ENCODE results near the gene TMA7.
A peak's percentile ranks its signal among the peaks of the same experiment; 100 is the strongest.

Gene TMA7

GRCh38 chr3:48423883-48424695 lies 16.0 kb upstream of the TMA7 start:
- DNase-seq = no peak

GRCh38 chr3:48425281-48425812 lies 14.7 kb upstream of the TMA7 start:
- no peak for DNase-seq

DNA sequence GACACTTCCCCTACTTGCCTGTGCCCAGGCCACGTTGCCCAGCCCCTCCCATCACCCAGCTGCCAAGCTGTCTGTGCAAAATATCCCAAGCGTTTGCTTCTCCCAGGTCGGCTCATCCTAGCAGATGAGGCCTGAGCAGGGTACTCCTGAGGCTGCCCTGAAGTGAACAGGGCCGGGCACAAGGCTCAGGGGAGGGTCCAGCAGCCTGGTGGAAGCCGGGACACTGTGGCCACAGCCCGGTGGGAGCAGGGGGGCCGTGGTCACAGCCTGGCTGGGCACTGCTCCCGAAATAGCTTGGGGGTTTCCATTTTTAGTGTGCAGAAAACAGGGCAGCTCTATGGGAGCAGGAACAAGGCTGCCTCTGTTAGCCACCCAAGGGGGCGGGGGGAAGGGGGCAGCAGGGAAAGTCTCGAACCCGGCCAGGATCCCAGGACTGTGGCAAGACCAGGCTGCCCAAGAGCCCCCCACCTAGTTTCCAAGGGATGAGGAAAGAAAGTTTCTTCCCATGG lies 13.6 kb upstream of the TMA7 start:
- DNase-seq = no peak

DNA sequence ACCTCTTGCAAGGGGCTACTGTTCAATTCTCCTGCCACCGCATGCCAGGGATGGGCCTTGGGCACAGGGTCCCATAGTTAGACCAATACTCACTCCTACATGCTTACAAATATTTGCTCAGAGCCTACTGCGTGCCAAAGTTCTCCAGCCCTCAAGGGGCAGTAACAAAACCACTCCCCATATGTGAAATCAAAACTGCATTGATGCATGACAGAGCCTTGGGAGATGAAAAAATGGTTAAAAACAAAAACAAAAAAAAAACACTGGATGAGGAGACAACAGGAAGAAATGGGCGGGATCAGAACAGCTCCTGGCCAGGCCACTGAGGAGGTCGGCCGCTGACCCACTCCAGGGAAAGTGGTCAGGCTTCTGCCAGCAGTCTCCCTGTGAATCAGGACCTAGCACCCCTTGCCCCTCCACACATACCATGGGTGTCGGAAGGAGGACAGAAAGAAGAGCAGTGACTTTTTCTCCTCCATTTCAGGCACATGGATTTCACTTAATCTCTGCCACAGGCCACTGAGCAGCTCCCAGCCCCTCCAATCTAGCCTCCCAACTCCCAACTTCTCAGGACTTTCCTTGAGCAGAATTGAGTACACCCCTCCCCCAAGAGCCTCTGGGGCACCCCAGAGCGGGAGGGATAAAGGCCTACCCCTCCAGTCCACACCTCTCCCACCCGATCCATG lies 13.0 kb upstream of the TMA7 start:
- no peak for DNase-seq

DNA sequence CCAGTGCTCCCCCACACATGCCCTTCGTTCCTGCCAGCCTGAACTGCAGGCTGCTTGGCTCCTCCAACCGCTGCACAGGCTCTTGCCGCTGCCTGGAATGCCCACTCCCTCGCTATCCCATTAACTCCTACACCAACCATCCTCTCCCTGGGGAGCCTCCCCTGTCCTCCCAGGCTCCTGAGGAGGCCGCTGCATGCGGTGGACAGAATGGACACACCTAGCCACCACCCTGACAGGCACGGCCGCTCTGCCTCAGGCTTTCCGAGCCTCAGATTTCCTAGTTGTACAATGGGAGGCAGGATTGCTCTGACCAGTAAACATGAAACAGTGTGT lies 12.5 kb upstream of the TMA7 start:
- no peak for DNase-seq

DNA sequence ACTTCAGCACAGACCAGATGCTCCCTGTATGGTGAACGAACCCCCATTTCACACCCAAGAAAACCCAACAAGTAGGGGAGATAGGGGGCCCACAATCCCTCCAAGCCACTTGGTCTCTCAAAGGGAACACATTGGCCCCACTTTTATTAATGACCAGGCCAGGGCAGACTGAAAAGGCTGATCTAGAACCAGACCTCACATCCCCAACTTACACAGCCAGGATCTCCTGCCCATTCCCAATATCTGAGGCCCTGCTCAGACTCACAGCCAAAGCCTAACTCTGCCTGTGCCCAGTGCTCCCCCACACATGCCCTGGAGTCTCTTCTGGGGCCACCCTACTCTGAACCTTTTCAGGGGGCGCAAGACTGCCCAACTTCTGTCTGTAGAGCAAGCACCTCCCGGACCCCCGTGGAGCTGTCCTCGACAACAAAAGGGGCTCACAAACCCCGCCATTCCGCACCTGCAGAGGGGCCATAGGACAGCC lies 11.9 kb upstream of the TMA7 start:
- no peak for DNase-seq

- DNase-seq = peak; percentile 17
These were observed 11.3 kb upstream of the TMA7 start for GRCh38 chr3:48428572-48429316.

- DNase-seq = peak; percentile 57
These were observed 10.6 kb upstream of the TMA7 start for GRCh38 chr3:48429317-48429959.

GRCh38 chr3:48429960-48430707 lies 9.9 kb upstream of the TMA7 start, which contains the start of gene PLXNB1:
PLXNB1 (minus strand) TSS chr3:48430086; CDS start chr3:48424611, 5,475 bp downstream.
- DNase-seq = peak; percentile 59

DNA sequence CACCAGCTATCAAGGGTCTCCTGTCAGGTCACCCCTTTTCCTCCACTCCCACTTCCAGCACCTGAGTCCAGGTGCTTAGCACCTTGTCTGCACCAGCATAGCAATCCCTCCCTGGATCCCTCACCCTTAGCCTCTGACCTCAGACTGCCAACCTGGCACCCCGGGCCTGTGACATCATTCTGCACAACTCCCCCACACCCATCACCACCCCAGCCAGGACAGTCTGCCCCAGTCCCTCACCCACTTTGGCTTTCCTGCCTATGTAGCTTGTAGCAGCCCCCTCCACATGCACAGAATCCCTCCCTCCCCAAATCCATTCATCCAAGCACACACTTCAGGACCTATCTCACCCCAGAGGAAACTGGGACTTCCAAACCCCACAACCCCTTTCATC lies 9.4 kb upstream of the TMA7 start:
- no peak for DNase-seq

DNA sequence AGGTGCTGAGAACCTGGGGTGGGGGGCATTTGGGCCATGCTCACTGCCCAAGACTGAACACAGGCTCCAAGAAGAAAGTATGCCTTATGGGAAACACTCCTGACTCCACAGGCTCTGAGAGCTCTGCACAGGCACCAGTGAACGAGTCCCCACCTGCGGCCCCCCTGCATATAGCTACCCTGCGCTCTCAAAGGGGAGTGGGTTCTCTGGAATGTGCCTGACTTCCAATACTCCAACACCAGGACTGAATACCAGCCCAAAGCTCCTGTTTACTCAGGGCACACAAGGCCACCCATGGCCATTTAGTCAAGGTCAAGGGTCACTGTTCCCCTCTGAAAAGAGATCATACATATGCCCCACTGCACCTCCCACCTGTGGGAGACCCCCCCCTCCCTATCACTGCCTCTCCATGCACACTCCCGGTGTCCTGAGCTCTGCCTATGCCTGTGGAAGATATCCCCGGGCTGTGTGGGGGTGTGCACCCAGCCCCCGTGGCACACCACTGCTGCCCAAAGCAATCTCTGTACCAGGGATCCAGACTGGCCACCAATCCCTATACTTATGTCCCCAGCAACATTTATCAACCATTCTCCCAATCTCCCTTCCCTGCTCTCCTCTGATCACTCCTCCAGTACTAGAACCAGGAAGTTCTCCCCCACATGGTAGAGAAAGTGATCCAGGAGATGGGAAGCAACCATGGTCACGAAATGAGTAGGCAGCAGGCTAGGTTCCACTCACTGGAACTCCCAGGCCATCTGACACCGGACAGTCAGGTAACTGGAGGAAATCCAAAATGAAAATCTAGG lies 8.6 kb upstream of the TMA7 start:
- DNase-seq = no peak

- no peak for DNase-seq
These were observed 7.4 kb upstream of the TMA7 start for GRCh38 chr3:48432411-48433371.

- DNase-seq = no peak
These were observed 6.5 kb upstream of the TMA7 start for GRCh38 chr3:48433472-48434118.

DNA sequence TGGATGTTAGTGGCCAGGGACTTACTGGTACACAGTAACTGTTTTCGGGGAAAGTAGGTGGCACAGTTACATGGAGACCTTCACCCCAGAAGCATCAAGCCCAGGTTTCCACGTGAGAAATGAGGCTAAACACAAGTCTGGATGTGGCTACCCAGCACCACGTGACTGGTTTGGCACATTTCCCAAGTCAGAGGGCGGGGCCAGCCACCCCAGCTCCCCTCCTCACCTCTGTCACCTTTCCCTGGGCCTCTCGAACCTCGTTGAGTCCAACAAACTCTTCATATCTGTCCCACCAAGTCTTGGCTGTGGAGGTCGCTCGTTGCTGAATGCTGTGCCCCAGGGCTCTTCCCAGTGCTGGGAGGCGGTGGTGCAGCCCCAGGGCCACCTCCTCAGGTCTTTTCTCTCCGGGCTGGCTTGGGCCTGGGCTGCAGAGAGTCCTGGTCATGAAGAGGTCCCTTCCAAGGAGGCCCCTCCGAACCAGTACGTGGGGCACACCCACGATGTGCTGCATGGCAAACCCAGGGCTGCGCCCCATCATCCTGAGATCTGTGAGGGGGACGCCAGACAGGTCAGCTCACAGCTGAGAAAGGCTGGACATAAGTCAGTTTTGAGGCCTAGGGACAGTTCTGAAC lies 5.3 kb upstream of the TMA7 start:
- no peak for DNase-seq

GRCh38 chr3:48435223-48435595 lies 4.8 kb upstream of the TMA7 start:
- no peak for DNase-seq

DNA sequence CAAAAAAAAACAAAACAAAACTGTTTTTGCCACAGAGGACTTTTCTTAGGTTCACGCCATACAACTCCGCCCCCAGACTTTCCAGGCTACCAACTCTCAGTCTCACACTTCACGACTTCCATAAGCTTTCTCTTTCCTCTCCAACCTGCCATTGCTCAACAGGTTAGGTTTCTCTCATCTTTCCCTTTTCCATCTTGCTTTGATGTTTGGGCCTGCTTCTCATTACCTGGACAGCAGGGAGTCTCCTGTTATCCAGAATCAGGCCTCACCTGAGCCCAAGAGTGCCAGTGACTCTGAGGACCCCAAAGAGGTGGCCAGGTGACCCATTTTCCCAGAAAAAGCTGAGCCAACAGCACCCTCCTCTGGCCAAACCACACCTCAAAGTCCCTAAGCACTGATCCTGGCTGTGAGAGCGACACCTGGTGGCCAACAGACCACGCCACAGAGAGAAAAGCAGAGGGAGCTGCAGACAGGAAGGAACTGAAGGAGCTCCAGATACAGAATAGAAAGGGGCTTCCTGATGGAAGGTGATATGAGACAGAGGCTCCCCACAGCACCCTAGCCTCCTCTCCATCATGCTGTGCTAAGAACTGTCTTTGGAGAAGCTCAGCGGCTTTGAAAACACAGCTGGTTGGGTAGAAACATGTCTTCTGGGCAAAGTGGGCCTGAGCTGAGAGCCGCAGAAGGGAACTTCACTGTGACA lies 4.1 kb upstream of the TMA7 start:
- peak; percentile 81 for DNase-seq

DNA sequence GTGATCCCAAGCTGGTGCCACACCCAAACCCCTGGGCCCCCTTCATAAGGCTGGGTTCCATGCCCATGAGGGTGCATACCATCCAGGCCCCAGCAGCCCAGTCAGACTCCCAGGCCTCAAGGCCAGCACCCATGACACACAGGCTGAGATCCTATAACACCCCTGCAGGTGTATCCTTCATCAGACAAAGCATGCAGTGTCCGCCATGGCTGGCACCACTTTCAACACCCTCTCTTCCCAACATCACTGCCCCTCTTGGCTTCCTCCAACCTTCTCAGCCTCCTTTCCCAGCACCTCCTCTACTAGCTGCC lies 3.6 kb upstream of the TMA7 start:
- DNase-seq = no peak

DNA sequence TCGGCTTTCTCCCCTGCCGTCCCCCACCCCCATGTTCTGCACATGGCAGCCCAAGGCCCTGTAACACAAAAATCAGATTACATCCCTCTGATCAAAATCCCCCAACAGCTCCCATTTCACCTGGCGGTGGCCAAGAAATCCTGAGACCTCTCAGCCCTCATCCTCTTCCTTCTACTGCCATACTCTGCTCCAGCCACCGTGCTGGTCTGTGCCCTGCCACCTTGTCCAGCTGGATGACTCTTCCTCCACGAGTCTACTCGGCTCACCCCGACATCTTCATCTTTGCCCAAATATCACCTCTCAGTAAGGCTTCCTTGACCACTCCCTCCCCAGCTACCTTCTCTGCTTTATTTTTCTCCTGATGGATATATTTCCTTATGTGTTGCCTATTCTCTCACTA lies 3.2 kb upstream of the TMA7 start:
- no peak for DNase-seq
